HG03060 (cell line): ENCODE data around the gene HSD17B10.
"Not testable (repeated sequence)": the region's sequence is repeated elsewhere in the genome, so short reads cannot be mapped to it uniquely, and the experiment has no call there.

ENCODE experiments used
- ATAC-seq: cut with Tn5 transposase; IDR thresholded peaks from one replicate; pipeline ENCODE4 v1.9.1; 2021; ENCODE audit warnings: low read depth, moderate number of reproducible peaks; ENCODE audit not compliant: unreplicated experiment

The HSD17B10 gene

GRCh38 chrX:53438174-53438831 is 4.1 kb upstream of the HSD17B10 start:
- ATAC-seq: no peak

GRCh38 chrX:53437206-53437605 is 3.0 kb upstream of the HSD17B10 start:
- no peak for ATAC-seq

- ATAC-seq: no peak
Measured at GRCh38 chrX:53435997-53436396, 1.8 kb upstream of the HSD17B10 start.

- ATAC-seq: no peak
Measured at GRCh38 chrX:53430231-53430630, 3.9 kb downstream of the HSD17B10 start.

- no peak for ATAC-seq
Measured at GRCh38 chrX:53429755-53430154, 4.4 kb downstream of the HSD17B10 start.

GRCh38 chrX:53422861-53423306 is 11.3 kb downstream of the HSD17B10 start, which contains the start of gene RIBC1:
Gene RIBC1 (plus strand): TSS chrX:53422873. CDS start chrX:53426277, 3,404 bp downstream.
- ATAC-seq: no peak

- peak; percentile 94 for ATAC-seq
Measured at GRCh38 chrX:53422086-53422860, 11.9 kb downstream of the HSD17B10 start, which contains the start of gene SMC1A. Gene SMC1A (minus strand): TSS chrX:53422654. CDS start chrX:53422600, 54 bp downstream.

GRCh38 chrX:53421772-53422085 is 12.4 kb downstream of the HSD17B10 start:
- ATAC-seq: no peak

- ATAC-seq: no peak
Measured at GRCh38 chrX:53421125-53421524, 13.0 kb downstream of the HSD17B10 start.

GRCh38 chrX:53420351-53420750 is 13.8 kb downstream of the HSD17B10 start:
- ATAC-seq: not testable (repeated sequence)

GRCh38 chrX:53412446-53412845 is 21.7 kb downstream of the HSD17B10 start:
- no peak for ATAC-seq

GRCh38 chrX:53403535-53403934 is 30.6 kb downstream of the HSD17B10 start:
- ATAC-seq: no peak

- ATAC-seq: no peak
Measured at GRCh38 chrX:53398216-53398615, 36.0 kb downstream of the HSD17B10 start.

GRCh38 chrX:53395605-53396298 is 38.4 kb downstream of the HSD17B10 start:
- ATAC-seq: no peak

GRCh38 chrX:53383376-53384076 is 50.6 kb downstream of the HSD17B10 start:
- no peak for ATAC-seq
